GM23248 (cell line): ENCODE measurements around the gene DUS4L. TPM values are rescaled to one million over a fixed set of nuclear protein-coding genes. Genes with fewer than 3 reads are reported as not detected.
A peak's percentile ranks its signal among the peaks of the same experiment; 100 is the strongest.

Source experiments
- DNase-seq: peaks from one replicate; pipeline ENCODE4 v3.0.0-alpha.2; 2015
- H2AFZ ChIP-seq: fragments of 200-600 bp; sonication (generic); 2 replicates; pipeline ENCODE4 v1.6.1; 2016; ENCODE audit warnings: antibody characterized with exemption
- H3F3A ChIP-seq: fragments of 200-600 bp; sonication (generic); 2 replicates; pipeline ENCODE4 v1.6.1; 2016; ENCODE audit warnings: mild to moderate bottlenecking, antibody characterized with exemption, mixed run types; ENCODE audit not compliant: insufficient read depth
- H3K27ac ChIP-seq: fragments of 200-600 bp; sonication (generic); 2 replicates; pipeline ENCODE4 v1.5.1; 2016; ENCODE audit warnings: mild to moderate bottlenecking
- H3K27me3 ChIP-seq: fragments of 200-600 bp; sonication (generic); replicated peaks from 2 replicates; pipeline ENCODE4 v1.6.1; 2016; ENCODE audit warnings: mild to moderate bottlenecking; ENCODE audit not compliant: insufficient read depth
- H3K36me3 ChIP-seq: fragments of 200-600 bp; sonication (generic); 2 replicates; pipeline ENCODE4 v1.6.1; 2016; ENCODE audit warnings: low read depth, mild to moderate bottlenecking
- H3K4me1 ChIP-seq: fragments of 200-600 bp; sonication (generic); 2 replicates; pipeline ENCODE4 v1.6.1; 2016; ENCODE audit warnings: mild to moderate bottlenecking; ENCODE audit not compliant: insufficient read depth
- H3K4me2 ChIP-seq: fragments of 200-600 bp; sonication (generic); one replicate; pipeline ENCODE4 v1.6.1; 2016; ENCODE audit warnings: mild to moderate bottlenecking; ENCODE audit not compliant: unreplicated experiment
- H3K4me3 ChIP-seq: fragments of 200-600 bp; sonication (generic); 2 replicates; pipeline ENCODE4 v1.5.1; 2016; ENCODE audit warnings: mild to moderate bottlenecking
- H3K79me2 ChIP-seq: fragments of 200-600 bp; sonication (generic); 2 replicates; pipeline ENCODE4 v1.6.1; 2016; ENCODE audit warnings: mild to moderate bottlenecking; ENCODE audit not compliant: insufficient read depth
- H3K9ac ChIP-seq: fragments of 200-600 bp; sonication (generic); 2 replicates; pipeline ENCODE4 v1.6.1; 2016; ENCODE audit warnings: mild to moderate bottlenecking
- H3K9me2 ChIP-seq: fragments of 200-600 bp; sonication (generic); 2 replicates; pipeline ENCODE4 v1.6.1; 2016; ENCODE audit warnings: mixed run types, mild to moderate bottlenecking, moderate library complexity; ENCODE audit not compliant: insufficient read depth
- H3K9me3 ChIP-seq: fragments of 200-600 bp; sonication (generic); one replicate; pipeline ENCODE4 v1.6.1; 2017; ENCODE audit warnings: low read depth
- H4K20me1 ChIP-seq: fragments of 200-600 bp; sonication (generic); 2 replicates; pipeline ENCODE4 v1.6.0; 2016; ENCODE audit not compliant: insufficient read depth
- EZH2 ChIP-seq: fragments of 200-600 bp; sonication (generic); IDR thresholded peaks from 2 replicates; pipeline ENCODE4 v1.6.1; 2018; ENCODE audit warnings: antibody characterized with exemption, mild to moderate bottlenecking; ENCODE audit not compliant: insufficient read depth, poor library complexity, severe bottlenecking
- EZH2phosphoT487 ChIP-seq: fragments of 200-600 bp; sonication (generic); IDR thresholded peaks from 2 replicates; pipeline ENCODE4 v1.6.1; 2018; ENCODE audit warnings: antibody characterized with exemption, moderate library complexity, mild to moderate bottlenecking, low read depth; ENCODE audit not compliant: insufficient read depth
- whole genome bisulfite sequencing, 2 experiments: methylation state at CpG; one replicate each; pipeline ENCODE4 v1.1.6; 2015 to 2017; ENCODE audit warnings: low lambda C conversion rate in 2 of 2, low coverage in 1 of 2; ENCODE audit errors: missing lambda C conversion rate in 2 of 2; 5-methylcytosine and 5-hydroxymethylcytosine counted together
- in situ Hi-C: fragments of 300-500 bp; cut with MboI; formaldehyde crosslinking; loops from 2 replicates; pipeline ENCODE4 v1.15.0; 2020
- polyA plus RNA-seq: library from polyadenylated mRNA; unstranded; fragments of >200 nt; fragmentation: Nextera tagmentation; extraction: Ambion mirVana; gene quantifications from 2 replicates; pipeline ENCODE4 v1.2.1, GENCODE V29; 2016
- total RNA-seq: library from RNA; depleted of rRNA; stranded (reverse); fragments of >200 nt; shearing (Covaris generic); gene quantifications from 2 replicates; pipeline ENCODE4 v1.2.3, GENCODE V29; 2014

Gene DUS4L
- total and polyA plus RNA-seq, 2 experiments from 2014 or later: 4.2 to 7.6 TPM

GRCh38 chr7:107614425-107614824 lies 50.7 kb downstream of the DUS4L start:
- H4K20me1 ChIP-seq: no peaks in the 10 kb centered on the region
- peak; percentile 97 for TF ChIP-seq EZH2phosphoT487
- no peak for TF ChIP-seq EZH2

GRCh38 chr7:107615910-107616680 lies 52.3 kb downstream of the DUS4L start:
- Histone ChIP-seq H3K27ac (no peak overlapping the region), H4K20me1 (no peaks in the 10 kb centered on the region), H3K9ac (no peak overlapping the region), H3K9me3 (no peaks in the 10 kb centered on the region), H3K27me3 (no peaks in the 10 kb centered on the region), H3K4me2 (no peak overlapping the region), H3K9me2 (no peaks in the 10 kb centered on the region), H3K36me3 (no peaks in the 10 kb centered on the region), H3K79me2 (no peaks in the 10 kb centered on the region), H3K4me1 (peaks cover 28% of the 10 kb centered on the region), H3K4me3 (no peak overlapping the region), H2AFZ (no peak overlapping the region), H3F3A (peaks cover 33% of the 10 kb centered on the region)
- peak; percentile 29 for DNase-seq
- 93 to 96% methylated on average over 4 of the region's 4 CpGs for WGBS, 2 experiments
- no peak for TF ChIP-seq EZH2
- TF ChIP-seq EZH2phosphoT487: no peak
- in situ Hi-C loops: no loop called here

More at GRCh38 chr7:107614425-107614824, 50.7 kb downstream of the DUS4L start:
- Histone ChIP-seq H2AFZ (no peak overlapping the region), H3K9me2 (no peaks in the 10 kb centered on the region), H3K9ac (no peak overlapping the region), H3K27me3 (no peaks in the 10 kb centered on the region), H3F3A (peaks cover 27% of the 10 kb centered on the region), H3K9me3 (no peaks in the 10 kb centered on the region), H3K4me1 (peaks cover 28% of the 10 kb centered on the region), H3K36me3 (no peaks in the 10 kb centered on the region), H3K27ac (peak overlapping the region; percentile 53; the same call in 1 of the 2 replicates), H3K4me2 (peak overlapping the region; percentile 73), H3K4me3 (no peak overlapping the region), H3K79me2 (no peaks in the 10 kb centered on the region)
- in situ Hi-C loops: no loop called here
- DNase-seq: peak; percentile 87

GRCh38 chr7:107622429-107622828 lies 58.7 kb downstream of the DUS4L start:
- WGBS, 2 experiments: 10 to 15% methylated on average over 1 of the region's 1 CpG
- Histone ChIP-seq H3K79me2 (no peaks in the 10 kb centered on the region), H3F3A (peaks cover 28% of the 10 kb centered on the region), H3K36me3 (no peaks in the 10 kb centered on the region), H3K4me1 (peaks cover 14% of the 10 kb centered on the region), H3K9me3 (no peaks in the 10 kb centered on the region), H2AFZ (no peak overlapping the region), H4K20me1 (no peaks in the 10 kb centered on the region; the same call in 1 of the 2 replicates), H3K27me3 (no peaks in the 10 kb centered on the region), H3K9me2 (no peaks in the 10 kb centered on the region), H3K4me3 (no peak overlapping the region), H3K27ac (peak overlapping the region; percentile 38; the same call in 1 of the 2 replicates), H3K4me2 (peak overlapping the region; percentile 20), H3K9ac (no peak overlapping the region)
- TF ChIP-seq EZH2 (no peak), EZH2phosphoT487 (peak; percentile 98)
- DNase-seq: peak; percentile 90
- in situ Hi-C loops: no loop called here

- no peak overlapping the region for H3K4me3 ChIP-seq
- no peak overlapping the region for H3K4me2 ChIP-seq
- H3K27me3 ChIP-seq: no peaks in the 10 kb centered on the region
- no peaks in the 10 kb centered on the region; the same call in 1 of the 2 replicates for H4K20me1 ChIP-seq
- H3K9ac ChIP-seq: no peak overlapping the region
- TF ChIP-seq EZH2: no peak
- no peak for TF ChIP-seq EZH2phosphoT487
- WGBS, 2 experiments: 54 to 59% methylated on average over 2 of the region's 2 CpGs
- H3K79me2 ChIP-seq: no peaks in the 10 kb centered on the region
- no peak overlapping the region for H2AFZ ChIP-seq
- no peaks in the 10 kb centered on the region for H3K36me3 ChIP-seq
- H3K9me3 ChIP-seq: no peaks in the 10 kb centered on the region
- H3K9me2 ChIP-seq: no peaks in the 10 kb centered on the region
- H3K27ac ChIP-seq: peak overlapping the region; percentile 38; the same call in 1 of the 2 replicates
- DNase-seq: no peak
- in situ Hi-C loops: no loop called here
- H3F3A ChIP-seq: peaks cover 28% of the 10 kb centered on the region
- H3K4me1 ChIP-seq: peaks cover 14% of the 10 kb centered on the region
These were observed 59.1 kb downstream of the DUS4L start for GRCh38 chr7:107622894-107623293.
